IMR-90 (cell line): ENCODE measurements around the gene TIMM21. TPM values are rescaled to one million over a fixed set of nuclear protein-coding genes. Genes with fewer than 3 reads are reported as not detected.

ENCODE experiments used
- ATAC-seq: fragments of 200-7000 bp; cut with Tn5 transposase; 2 replicates; pipeline ENCODE4 v1.9.1; 2020; ENCODE audit warnings: low read depth, mild to moderate bottlenecking, moderate library complexity
- BruUV-seq: library from RNA; stranded (reverse); fragments of 400-500 nt; replicated peaks from 2 replicates; lab custom pipeline; 2021; lab: Mats Ljungman, UMichigan
- CTCF ChIA-PET: fragments of 300-600 bp; formaldehyde crosslinking; extraction: SDS; loops from one replicate; lab custom pipeline; 2021; ENCODE audit warnings: antibody characterized with exemption; lab: Yijun Ruan, JAX
- POLR2A ChIA-PET: fragments of 300-600 bp; sonication (Branson Sonifier 250); formaldehyde crosslinking; loops from one replicate; lab custom pipeline; 2022; ENCODE audit warnings: antibody characterized with exemption; ENCODE audit not compliant: unreplicated experiment; lab: Charles Lee
- DNase-seq: peaks from one replicate; pipeline ENCODE4 v3.0.0; 2013
- H2AFZ ChIP-seq: replicated peaks from 2 replicates; pipeline ENCODE3; 2013; ENCODE audit warnings: low read length, mild to moderate bottlenecking; ENCODE audit not compliant: poor library complexity
- H2AK5ac ChIP-seq: 2 replicates; pipeline ENCODE4 v1.6.1; 2013; ENCODE audit warnings: low read depth, low read length, inconsistent platforms
- H2AK9ac ChIP-seq: replicated peaks from 2 replicates; pipeline ENCODE3; 2013; ENCODE audit warnings: mild to moderate bottlenecking, low read depth, low read length, moderate library complexity; ENCODE audit not compliant: poor library complexity
- H2BK120ac ChIP-seq: 2 replicates; pipeline ENCODE4 v1.6.1; 2013; ENCODE audit warnings: low read depth, low read length, inconsistent platforms
- H2BK15ac ChIP-seq: 3 replicates; pipeline ENCODE4 v1.6.1; 2013; ENCODE audit warnings: low read depth, low read length, inconsistent platforms
- H2BK20ac ChIP-seq: 2 replicates; pipeline ENCODE4 v1.6.1; 2013; ENCODE audit warnings: low read depth, mild to moderate bottlenecking, inconsistent platforms, low read length, moderate library complexity
- H2BK5ac ChIP-seq: 2 replicates; pipeline ENCODE4 v1.6.1; 2013; ENCODE audit warnings: mild to moderate bottlenecking, low read depth, low read length, inconsistent platforms; ENCODE audit not compliant: poor library complexity, severe bottlenecking
- H3K14ac ChIP-seq: replicated peaks from 2 replicates; pipeline ENCODE4 v1.6.1; 2013; ENCODE audit warnings: low read depth, low read length, inconsistent platforms
- H3K18ac ChIP-seq: 2 replicates; pipeline ENCODE4 v1.6.1; 2013; ENCODE audit warnings: low read depth, low read length, control low read depth
- H3K23ac ChIP-seq: 2 replicates; pipeline ENCODE4 v1.6.1; 2013; ENCODE audit warnings: low read depth, low read length, inconsistent platforms
- H3K27ac ChIP-seq: 2 replicates; pipeline ENCODE4 v1.5.1; 2013; ENCODE audit warnings: mild to moderate bottlenecking, control low read depth, low read length; ENCODE audit not compliant: insufficient read depth
- H3K27me3 ChIP-seq: 2 replicates; pipeline ENCODE4 v1.6.1; 2013; ENCODE audit warnings: low read length; ENCODE audit not compliant: control insufficient read depth, insufficient read depth
- H3K36me3 ChIP-seq: 2 replicates; pipeline ENCODE4 v1.6.1; 2013; ENCODE audit warnings: low read length, mixed read lengths; ENCODE audit not compliant: control insufficient read depth, insufficient read depth
- H3K4ac ChIP-seq: 2 replicates; pipeline ENCODE4 v1.6.1; 2013; ENCODE audit warnings: low read depth, low read length, inconsistent platforms
- H3K4me1 ChIP-seq: 2 replicates; pipeline ENCODE4 v1.6.1; 2013; ENCODE audit warnings: low read length, mixed read lengths; ENCODE audit not compliant: control insufficient read depth, insufficient read depth
- H3K4me2 ChIP-seq: 2 replicates; pipeline ENCODE4 v1.6.1; 2013; ENCODE audit warnings: low read depth, mild to moderate bottlenecking, control low read depth, low read length, moderate library complexity
- H3K4me3 ChIP-seq: 2 replicates; pipeline ENCODE4 v1.5.1; 2013; ENCODE audit warnings: low read depth, mild to moderate bottlenecking, control low read depth, low read length, moderate library complexity; ENCODE audit not compliant: insufficient read depth
- H3K56ac ChIP-seq: 2 replicates; pipeline ENCODE4 v1.6.1; 2013; ENCODE audit warnings: low read length, inconsistent platforms; ENCODE audit not compliant: insufficient read depth; ENCODE audit errors: extremely low read depth
- H3K79me1 ChIP-seq, 2 experiments: 2 replicates each; pipeline ENCODE4 v1.6.1; 2013; ENCODE audit warnings: low read length in 2 of 2, inconsistent platforms in 1 of 2, low read depth in 1 of 2
- H3K9ac ChIP-seq: 2 replicates; pipeline ENCODE4 v1.6.1; 2013; ENCODE audit warnings: low read depth, low read length, control low read depth
- H3K9me1 ChIP-seq: 2 replicates; pipeline ENCODE4 v1.6.1; 2013; ENCODE audit warnings: low read length, inconsistent platforms; ENCODE audit not compliant: insufficient read depth
- H3K9me3 ChIP-seq: 2 replicates; pipeline ENCODE4 v1.6.1; 2013; ENCODE audit warnings: low read length; ENCODE audit not compliant: control insufficient read depth, insufficient read depth
- H4K20me1 ChIP-seq: 2 replicates; pipeline ENCODE4 v1.6.1; 2013; ENCODE audit warnings: low read length, inconsistent platforms; ENCODE audit not compliant: insufficient read depth
- H4K5ac ChIP-seq: 2 replicates; pipeline ENCODE4 v1.6.1; 2013; ENCODE audit warnings: mild to moderate bottlenecking, low read depth, low read length, control low read depth
- H4K8ac ChIP-seq, 2 experiments: 2 replicates each; pipeline ENCODE4 v1.6.1; 2013; ENCODE audit warnings: low read depth in 2 of 2, low read length in 2 of 2, control low read depth in 1 of 2, inconsistent platforms in 1 of 2
- H4K91ac ChIP-seq: 2 replicates; pipeline ENCODE4 v1.6.1; 2013; ENCODE audit warnings: low read depth, low read length, inconsistent platforms; ENCODE audit not compliant: insufficient read depth
- POLR2A ChIP-seq: IDR thresholded peaks from 2 replicates; pipeline ENCODE4 v1.6.1; 2012; ENCODE audit warnings: mild to moderate bottlenecking, low read depth, low read length
- RCOR1 ChIP-seq: IDR thresholded peaks from 2 replicates; pipeline ENCODE4 v1.6.1; 2012; ENCODE audit warnings: mild to moderate bottlenecking, low read length, improper control_type of control experiment; ENCODE audit not compliant: insufficient replicate concordance
- SMC3 ChIP-seq: fragments of 150-350 bp; IDR thresholded peaks from 2 replicates; pipeline ENCODE4 v1.6.1; 2016; ENCODE audit warnings: low read depth, mild to moderate bottlenecking, antibody characterized with exemption, low read length, moderate library complexity
- USF2 ChIP-seq: fragments of 150-350 bp; IDR thresholded peaks from 2 replicates; pipeline ENCODE4 v1.6.1; 2017; ENCODE audit warnings: mild to moderate bottlenecking, antibody characterized with exemption, low read length, low read depth
- WGBS, 2 experiments: methylation state at CpG; one replicate each; pipeline versions ENCODE4 v1.1.5 to v1.1.7; 2013; ENCODE audit warnings: missing lambda C conversion rate in 2 of 2; ENCODE audit not compliant: insufficient read length in 1 of 2; ENCODE audit errors: extremely low coverage in 2 of 2; 5-methylcytosine and 5-hydroxymethylcytosine counted together
- dilution Hi-C: fragments of 300-500 bp; cut with HindIII; formaldehyde crosslinking; loops from one replicate; pipeline ENCODE4 v1.14.3; 2018; ENCODE audit warnings: low sequenced_read_pairs; ENCODE audit not compliant: unreplicated experiment
- in situ Hi-C: fragments of 300-500 bp; cut with MboI; formaldehyde crosslinking; loops from 3 replicates; pipeline ENCODE4 v1.14.3; 2019; ENCODE audit warnings: low sequenced_read_pairs, inconsistent platforms, mixed read lengths
- intact Hi-C: fragments of 100-400 bp; cut with micrococcal nuclease; formaldehyde crosslinking; loops from 2 replicates; pipeline ENCODE4 v1.10.0; 2022
- polyA plus RNA-seq, 3 experiments: library from polyadenylated mRNA; depleted of rRNA; stranded (reverse); fragments of >200 nt; gene quantifications; 2 replicates each; pipeline ENCODE4 v1.2.3, GENCODE V29; 2012; ENCODE audit warnings: low replicate concordance in 1 of 3
- total RNA-seq: library from RNA; depleted of rRNA; stranded (reverse); fragments of >200 nt; gene quantifications from 2 replicates; pipeline ENCODE4 v1.2.3, GENCODE V29; 2012

The TIMM21 gene
- total and polyA plus RNA-seq, 2 of the 4 experiments (the other 2 are of a cell fraction) = 42.8 to 52.7 TPM

GRCh38 chr18:74183130-74183529 is 34.8 kb downstream of the TIMM21 start:
- ChIA-PET CTCF (no interaction called here), POLR2A (no interaction called here)
- no peaks in the 10 kb centered on the region for H3K36me3 ChIP-seq
- peaks cover 6% of the 10 kb centered on the region for H3K9me3 ChIP-seq
- H2AFZ ChIP-seq = no peak overlapping the region
- H3K23ac ChIP-seq = no peak overlapping the region
- H3K18ac ChIP-seq = no peak overlapping the region
- H3K79me1 ChIP-seq = no peaks in the 10 kb centered on the region
- in situ Hi-C loops (no loop called here), dilution Hi-C loops (no loop called here), intact Hi-C loops (no loop called here)
- no peak overlapping the region for H3K4ac ChIP-seq
- no peak overlapping the region for H2AK9ac ChIP-seq
- no peak overlapping the region for H3K27ac ChIP-seq
- H2AK5ac ChIP-seq = no peak overlapping the region
- ATAC-seq (no peak), DNase-seq (no peak)
- no peak overlapping the region for H3K56ac ChIP-seq
- no peak overlapping the region for H3K14ac ChIP-seq
- H4K5ac ChIP-seq = no peak overlapping the region
- H2BK20ac ChIP-seq = no peak overlapping the region
- H2BK15ac ChIP-seq = no peak overlapping the region
- H3K9me1 ChIP-seq = no peaks in the 10 kb centered on the region
- H4K20me1 ChIP-seq = no peaks in the 10 kb centered on the region
- peaks cover 19% of the 10 kb centered on the region for H3K27me3 ChIP-seq
- H2BK120ac ChIP-seq = no peak overlapping the region
- H3K9ac ChIP-seq = no peak overlapping the region
- H3K4me3 ChIP-seq = no peak overlapping the region
- TF ChIP-seq RCOR1 (no peak), POLR2A (no peak), USF2 (no peak), SMC3 (no peak)
- no peaks in the 10 kb centered on the region for H3K4me1 ChIP-seq
- WGBS, 2 experiments = 33% methylated on average over 3 of the region's 3 CpGs; no CpG with 5 or more reads in 1 of the 2 experiments
- no TSS peak for BruUV-seq
- no peak overlapping the region for H3K4me2 ChIP-seq
- no peak overlapping the region for H4K91ac ChIP-seq
- H2BK5ac ChIP-seq = no peak overlapping the region
- H4K8ac ChIP-seq = no peak overlapping the region
